H1 (cell line): ENCODE data around the gene FNDC11. TPM values are rescaled to one million over a fixed set of nuclear protein-coding genes. Genes with fewer than 3 reads are reported as not detected.

Experiments
- CTCF ChIA-PET: fragments of 300-600 bp; sonication (Branson Sonifier 250); formaldehyde crosslinking; loops from one replicate; lab custom pipeline; 2021; ENCODE audit not compliant: partially characterized antibody; lab: Charles Lee
- POLR2A ChIA-PET: fragments of 300-600 bp; sonication (Branson Sonifier 250); formaldehyde crosslinking; loops from one replicate; lab custom pipeline; 2021; ENCODE audit warnings: inconsistent platforms; ENCODE audit not compliant: partially characterized antibody; lab: Charles Lee
- DNase-seq, 2 experiments: peaks; one replicate each; pipeline versions ENCODE4 v3.0.0 to v3.0.0-alpha.2; 2010 to 2022; ENCODE audit warnings: low spot score in 2 of 2, low read depth in 1 of 2, mixed read lengths in 1 of 2
- FAIRE-seq: peaks from 2 replicates; lab custom pipeline; 2011; peaks lifted over from hg19 to GRCh38; lab: Jason Lieb, UNC
- H2AFZ ChIP-seq: 2 replicates; pipeline ENCODE4 v1.8.1; 2012; ENCODE audit warnings: low read length, inconsistent platforms
- H2AK5ac ChIP-seq: 2 replicates; pipeline ENCODE4 v1.6.1; 2013; ENCODE audit warnings: low read depth, low read length
- H2BK120ac ChIP-seq: replicated peaks from 2 replicates; pipeline ENCODE3; 2013; ENCODE audit warnings: low read depth, low read length, inconsistent platforms
- H2BK12ac ChIP-seq: 2 replicates; pipeline ENCODE4 v1.6.1; 2013; ENCODE audit warnings: low read depth, low read length
- H2BK15ac ChIP-seq: 2 replicates; pipeline ENCODE4 v1.6.1; 2013; ENCODE audit warnings: low read length
- H2BK20ac ChIP-seq: 2 replicates; pipeline ENCODE4 v1.6.1; 2013; ENCODE audit warnings: low read length
- H2BK5ac ChIP-seq: 2 replicates; pipeline ENCODE4 v1.6.1; 2013; ENCODE audit warnings: low read depth, low read length
- H3K14ac ChIP-seq: 2 replicates; pipeline ENCODE4 v1.6.1; 2013; ENCODE audit warnings: inconsistent platforms; ENCODE audit not compliant: insufficient read length
- H3K18ac ChIP-seq: 2 replicates; pipeline ENCODE4 v1.6.1; 2013; ENCODE audit warnings: low read length; ENCODE audit errors: extremely low read depth
- H3K23ac ChIP-seq: 2 replicates; pipeline ENCODE4 v1.6.1; 2013; ENCODE audit warnings: inconsistent platforms; ENCODE audit not compliant: insufficient read length
- H3K23me2 ChIP-seq: 2 replicates; pipeline ENCODE4 v1.6.1; 2013; ENCODE audit warnings: low read depth, low read length
- H3K27ac ChIP-seq: 2 replicates; pipeline ENCODE4 v1.6.1; 2011; ENCODE audit warnings: low read depth, low read length, inconsistent platforms
- H3K27me3 ChIP-seq, 4 experiments: replicated peaks in 1 of 4; 1 replicate in 1 of 4; 2 replicates in 3 of 4; pipeline versions ENCODE4 v1.6.1 to v1.8.1; 2011 to 2013; ENCODE audit warnings: low read length in 3 of 4, mild to moderate bottlenecking in 3 of 4, inconsistent platforms in 2 of 4, mixed read lengths in 2 of 4, moderate library complexity in 1 of 4; ENCODE audit not compliant: control insufficient read depth in 3 of 4, insufficient read depth in 3 of 4; ENCODE audit errors: extremely low read depth in 1 of 4
- H3K36me3 ChIP-seq, 4 experiments: 2 replicates each; pipeline versions ENCODE4 v1.6.1 to v1.8.1; 2011 to 2013; ENCODE audit warnings: mild to moderate bottlenecking in 4 of 4, low read length in 3 of 4, moderate library complexity in 2 of 4, control low read depth in 1 of 4, inconsistent platforms in 1 of 4; ENCODE audit not compliant: insufficient read depth in 4 of 4, control insufficient read depth in 2 of 4
- H3K4ac ChIP-seq: replicated peaks from 2 replicates; pipeline ENCODE3; 2013; ENCODE audit warnings: low read length, low read depth, mixed read lengths, inconsistent platforms; ENCODE audit not compliant: insufficient read length
- H3K4me1 ChIP-seq, 4 experiments: replicated peaks in 1 of 4; 1 replicate in 1 of 4; 2 replicates in 3 of 4; pipeline versions ENCODE4 v1.6.1 to v1.8.1; 2011 to 2013; ENCODE audit warnings: low read length in 3 of 4, inconsistent platforms in 2 of 4, mixed read lengths in 1 of 4; ENCODE audit not compliant: insufficient read depth in 4 of 4, control insufficient read depth in 3 of 4
- H3K4me2 ChIP-seq, 2 experiments: 2 replicates each; pipeline versions ENCODE4 v1.6.1 to v1.8.1; 2011 to 2013; ENCODE audit warnings: low read depth in 2 of 2, low read length in 2 of 2, control low read depth in 1 of 2, inconsistent platforms in 1 of 2, mild to moderate bottlenecking in 1 of 2; ENCODE audit not compliant: insufficient read depth in 1 of 2
- H3K4me3 ChIP-seq, 4 experiments: fragments of 200-600, 300-600 bp in 1 of 4; sonication (generic), shearing (Covaris generic), sonication (Bioruptor Twin) in 1 of 4; 2 replicates each; pipeline versions ENCODE4 v1.5.1 to v1.8.1; 2011 to 2016; ENCODE audit warnings: low read length in 4 of 4, low read depth in 3 of 4, control low read depth in 2 of 4, inconsistent platforms in 2 of 4, mild to moderate bottlenecking in 2 of 4, mixed read lengths in 1 of 4, moderate library complexity in 1 of 4; ENCODE audit not compliant: insufficient read depth in 2 of 4; ENCODE audit errors: extremely low read depth in 1 of 4
- H3K56ac ChIP-seq: replicated peaks from 2 replicates; pipeline ENCODE3; 2013; ENCODE audit warnings: low read depth, mild to moderate bottlenecking, mixed read lengths, low read length, inconsistent platforms; ENCODE audit not compliant: insufficient read length
- H3K79me1 ChIP-seq: 2 replicates; pipeline ENCODE4 v1.6.1; 2013; ENCODE audit warnings: low read depth, low read length, control low read depth
- H3K79me2 ChIP-seq, 2 experiments: 2 replicates each; pipeline versions ENCODE4 v1.6.1 to v1.8.1; 2012 to 2013; ENCODE audit warnings: low read length in 2 of 2, mild to moderate bottlenecking in 2 of 2, inconsistent platforms in 1 of 2; ENCODE audit not compliant: insufficient read depth in 2 of 2, control insufficient read depth in 1 of 2
- H3K9ac ChIP-seq, 4 experiments: replicated peaks in 1 of 4; 1 replicate in 1 of 4; 2 replicates in 3 of 4; pipeline versions ENCODE4 v1.6.1 to v1.8.1; 2011 to 2013; ENCODE audit warnings: low read depth in 3 of 4, low read length in 3 of 4, control low read depth in 2 of 4, mild to moderate bottlenecking in 2 of 4, moderate library complexity in 2 of 4, inconsistent platforms in 1 of 4; ENCODE audit errors: extremely low read depth in 1 of 4
- H3K9me3 ChIP-seq, 2 experiments: 2 replicates each; pipeline versions ENCODE4 v1.6.1 to v1.8.1; 2012 to 2013; ENCODE audit warnings: mild to moderate bottlenecking in 2 of 2, moderate library complexity in 2 of 2, control low read depth in 1 of 2, inconsistent platforms in 1 of 2, low read depth in 1 of 2, low read length in 1 of 2, mixed read lengths in 1 of 2; ENCODE audit not compliant: insufficient read depth in 2 of 2
- H4K20me1 ChIP-seq, 2 experiments: replicated peaks in 1 of 2; 2 replicates each; pipeline versions ENCODE3 to v1.8.1; 2011 to 2013; ENCODE audit warnings: inconsistent platforms in 2 of 2, low read length in 2 of 2, mild to moderate bottlenecking in 1 of 2; ENCODE audit not compliant: insufficient read depth in 2 of 2, control insufficient read depth in 1 of 2
- H4K5ac ChIP-seq: 2 replicates; pipeline ENCODE4 v1.6.1; 2013; ENCODE audit warnings: low read length, low read depth, mixed read lengths, inconsistent platforms; ENCODE audit not compliant: insufficient read length
- H4K8ac ChIP-seq: 2 replicates; pipeline ENCODE4 v1.8.0; 2013; ENCODE audit warnings: mild to moderate bottlenecking, moderate library complexity, low read length, inconsistent platforms; ENCODE audit not compliant: insufficient read depth; ENCODE audit errors: extremely low read depth
- H4K91ac ChIP-seq: replicated peaks from 2 replicates; pipeline ENCODE3; 2013; ENCODE audit warnings: low read length, mixed read lengths, inconsistent platforms; ENCODE audit not compliant: insufficient read length
- CHD1 ChIP-seq: IDR thresholded peaks from 2 replicates; pipeline ENCODE4 v1.6.1; 2012; ENCODE audit warnings: low read depth, low read length, improper control_type of control experiment
- CTBP2 ChIP-seq: IDR thresholded peaks from 2 replicates; pipeline ENCODE4 v1.7.0; 2011; ENCODE audit warnings: borderline replicate concordance, mild to moderate bottlenecking, moderate library complexity, mixed read lengths, low read length; ENCODE audit not compliant: insufficient read depth, insufficient read length
- E2F6 ChIP-seq: IDR thresholded peaks from 2 replicates; pipeline ENCODE4 v1.6.1; 2012; ENCODE audit warnings: inconsistent platforms
- GTF2F1 ChIP-seq: IDR thresholded peaks from 2 replicates; pipeline ENCODE4 v1.6.1; 2012; ENCODE audit warnings: low read depth, low read length, improper control_type of control experiment, borderline replicate concordance
- HDAC6 ChIP-seq: IDR thresholded peaks from one replicate; pipeline ENCODE4 v1.7.1; 2012; ENCODE audit warnings: low read depth, mild to moderate bottlenecking, inconsistent platforms, low read length, moderate library complexity
- MAX ChIP-seq: IDR thresholded peaks from 2 replicates; pipeline ENCODE4 v1.6.1; 2012; ENCODE audit warnings: inconsistent platforms
- NRF1 ChIP-seq: IDR thresholded peaks from 2 replicates; pipeline ENCODE4 v1.6.1; 2011; ENCODE audit warnings: mild to moderate bottlenecking, low read depth, low read length, improper control_type of control experiment
- RBBP5 ChIP-seq: IDR thresholded peaks from 2 replicates; pipeline ENCODE4 v1.7.1; 2012; ENCODE audit warnings: low read depth, mild to moderate bottlenecking, inconsistent platforms, low read length, moderate library complexity, borderline replicate concordance
- SIN3A ChIP-seq, 2 experiments: IDR thresholded peaks in 1 of 2; conservative IDR thresholded peaks in 1 of 2; 2 replicates each; pipeline ENCODE4 v1.6.1; 2011 to 2012; ENCODE audit warnings: low read length in 2 of 2, improper control_type of control experiment in 1 of 2, low read depth in 1 of 2, mild to moderate bottlenecking in 1 of 2
- SRF ChIP-seq: IDR thresholded peaks from 2 replicates; pipeline ENCODE4 v1.6.1; 2011; ENCODE audit warnings: mild to moderate bottlenecking, low read depth, low read length, moderate library complexity
- SUZ12 ChIP-seq: fragments of 200-600 bp; sonication (generic); IDR thresholded peaks from 2 replicates; pipeline ENCODE4 v1.6.1; 2012; ENCODE audit warnings: mild to moderate bottlenecking, inconsistent platforms, low read length, moderate library complexity, mixed read lengths
- WGBS, 2 experiments: shearing (Covaris generic) in 1 of 2; methylation state at CpG; one replicate each; pipeline versions ENCODE4 v1.1.6 to v1.1.7; 2013 to 2015; ENCODE audit warnings: low lambda C conversion rate in 2 of 2, mixed read lengths in 2 of 2, inconsistent platforms in 1 of 2, low coverage in 1 of 2, missing lambda C conversion rate in 1 of 2; ENCODE audit not compliant: insufficient replicate concordance in 2 of 2, insufficient coverage in 1 of 2, insufficient read length in 1 of 2; ENCODE audit errors: extremely low coverage in 1 of 2, missing lambda C conversion rate in 1 of 2; 5-methylcytosine and 5-hydroxymethylcytosine counted together
- polyA plus RNA-seq, 7 experiments: library from polyadenylated mRNA; depleted of rRNA in 3 of 7; stranded (reverse) in 5 of 7; unstranded in 2 of 7; fragments of >200 nt in 5 of 7; fragments of 200-250 nt in 2 of 7; gene quantifications; 1 replicate in 5 of 7; 2 replicates in 1 of 7; 4 replicates in 1 of 7; pipeline versions ENCODE4 v1.2.1 to v1.2.3, GENCODE V29; 2011 to 2013; ENCODE audit warnings: missing spikeins in 2 of 7, mixed read lengths in 2 of 7
- total RNA-seq: library from RNA; stranded (reverse); fragmentation: NEBNext Ultra II Directional; extraction: Animal tissue kit (Norgen Biotek cat#: 25700); gene quantifications from 2 replicates; pipeline ENCODE4 v1.2.1, GENCODE V29; 2021

Gene FNDC11
- total and polyA plus RNA-seq, 2 of the 8 experiments (the other 6 are each of a cell fraction or from before 2014, with no cell fraction given) = 2.6 to 8.8 TPM

GRCh38 chr20:63563225-63563935 is 9.4 kb downstream of the FNDC11 start:
- no peak overlapping the region for H3K9ac ChIP-seq
- no peak overlapping the region for H2BK15ac ChIP-seq
- H2AK5ac ChIP-seq = no peak overlapping the region
- 97% methylated on average over 31 of the region's 55 CpGs; no CpG with 5 or more reads in 1 of the 2 experiments for WGBS, 2 experiments
- H3K79me2 ChIP-seq = no peaks in the 10 kb centered on the region
- ChIA-PET CTCF (interaction anchor here (0.8 to 1.7 kb wide), 5 partner anchors 10 to 371 kb away, joined by 3 to 7 read pairs (median 3); partner anchors contain the start of gene PTK6), POLR2A (interaction anchor here (3.4 kb wide), 1 partner anchor 11 kb away, joined by 12 read pairs; the partner anchor contains the start of gene HELZ2)
- no peaks in the 10 kb centered on the region for H3K4me1 ChIP-seq
- H2BK5ac ChIP-seq = no peak overlapping the region
- H3K36me3 ChIP-seq = no peaks in the 10 kb centered on the region; a peak in 4 of 8 replicates
- FAIRE-seq = no peak
- no peak overlapping the region for H3K4me2 ChIP-seq
- H2AFZ ChIP-seq = no peak overlapping the region
- no peaks in the 10 kb centered on the region for H3K9me3 ChIP-seq
- no peak for DNase-seq
- no peak overlapping the region for H3K14ac ChIP-seq
- no peak overlapping the region for H3K27ac ChIP-seq
- no peaks in the 10 kb centered on the region for H3K27me3 ChIP-seq
- H4K91ac ChIP-seq = no peak overlapping the region
- H3K79me1 ChIP-seq = no peaks in the 10 kb centered on the region
- H4K8ac ChIP-seq = peak overlapping the region; percentile 25; the same call in 1 of the 2 replicates
- H3K4ac ChIP-seq = no peak overlapping the region
- H3K56ac ChIP-seq = no peak overlapping the region
- H2BK12ac ChIP-seq = no peak overlapping the region
- H3K23ac ChIP-seq = no peak overlapping the region
- H3K4me3 ChIP-seq = no peak overlapping the region
- H3K23me2 ChIP-seq = no peaks in the 10 kb centered on the region
- no peak overlapping the region for H4K5ac ChIP-seq
- no peak overlapping the region for H3K18ac ChIP-seq
- H2BK20ac ChIP-seq = no peak overlapping the region
- H4K20me1 ChIP-seq = no peaks in the 10 kb centered on the region
- H2BK120ac ChIP-seq = no peak overlapping the region
- no peak for TF ChIP-seq SUZ12
- no peak for TF ChIP-seq GTF2F1
- TF ChIP-seq RBBP5 = no peak
- no peak for TF ChIP-seq SRF
- no peak for TF ChIP-seq CTBP2
- no peak for TF ChIP-seq SIN3A (conservative IDR thresholded peaks at IDR 0.05 in 1 of 2, IDR thresholded peaks at IDR 0.05 in 1 of 2; ENCODE audit: low read depth in 1 of 2, low read length in 2 of 2)
- TF ChIP-seq CHD1 = no peak
- TF ChIP-seq MAX = no peak
- no peak for TF ChIP-seq E2F6
- TF ChIP-seq HDAC6 = no peak
- no peak for TF ChIP-seq NRF1
